ENCODE results near the gene DRGX.

DNA sequence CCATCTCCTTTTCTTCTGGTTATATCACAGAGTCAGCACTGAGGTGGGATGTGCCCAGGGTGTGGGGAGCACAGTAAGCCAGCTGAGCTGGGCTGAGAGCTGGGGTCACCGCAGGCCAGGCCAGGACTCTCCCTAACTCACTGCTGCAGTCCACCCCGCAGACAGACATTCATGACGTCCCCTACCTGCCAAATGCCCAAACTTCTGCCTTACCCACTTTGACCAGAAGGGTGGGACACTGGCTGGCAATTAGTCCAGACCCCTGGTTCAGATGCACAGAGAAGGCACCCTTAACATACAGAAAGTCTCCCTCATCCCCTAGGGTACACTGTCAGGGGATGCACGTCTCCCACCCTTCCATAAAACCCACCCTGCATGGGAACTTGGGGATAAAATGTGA lies 2.1 kb downstream of the DRGX start:
- no peak for TF ChIP-seq EZH2 (IDR thresholded peaks at IDR 0.05; ENCODE audit: insufficient read depth, poor library complexity, severe bottlenecking)
- no peak for TF ChIP-seq EZH2phosphoT487 (IDR thresholded peaks at IDR 0.05; ENCODE audit: insufficient read depth, low read depth)

All from GM23248 (cell line).